Measurements from ENCODE around the gene OBSL1.

- TF ChIP-seq, protein P1, sequence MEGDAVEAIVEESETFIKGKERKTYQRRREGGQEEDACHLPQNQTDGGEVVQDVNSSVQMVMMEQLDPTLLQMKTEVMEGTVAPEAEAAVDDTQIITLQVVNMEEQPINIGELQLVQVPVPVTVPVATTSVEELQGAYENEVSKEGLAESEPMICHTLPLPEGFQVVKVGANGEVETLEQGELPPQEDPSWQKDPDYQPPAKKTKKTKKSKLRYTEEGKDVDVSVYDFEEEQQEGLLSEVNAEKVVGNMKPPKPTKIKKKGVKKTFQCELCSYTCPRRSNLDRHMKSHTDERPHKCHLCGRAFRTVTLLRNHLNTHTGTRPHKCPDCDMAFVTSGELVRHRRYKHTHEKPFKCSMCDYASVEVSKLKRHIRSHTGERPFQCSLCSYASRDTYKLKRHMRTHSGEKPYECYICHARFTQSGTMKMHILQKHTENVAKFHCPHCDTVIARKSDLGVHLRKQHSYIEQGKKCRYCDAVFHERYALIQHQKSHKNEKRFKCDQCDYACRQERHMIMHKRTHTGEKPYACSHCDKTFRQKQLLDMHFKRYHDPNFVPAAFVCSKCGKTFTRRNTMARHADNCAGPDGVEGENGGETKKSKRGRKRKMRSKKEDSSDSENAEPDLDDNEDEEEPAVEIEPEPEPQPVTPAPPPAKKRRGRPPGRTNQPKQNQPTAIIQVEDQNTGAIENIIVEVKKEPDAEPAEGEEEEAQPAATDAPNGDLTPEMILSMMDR (IDR thresholded peaks at IDR 0.05): no peak
- no peak for TF ChIP-seq ZFX (IDR thresholded peaks at IDR 0.05; ENCODE audit: borderline replicate concordance)
Observed at GRCh38 chr2:219595256-219595655, 23.9 kb upstream of the OBSL1 start.
